Stimulated activated naive CD4-positive, alpha-beta T cell treated with Interleukin-2 at 50 U/mL for 16 hours (primary cell): ENCODE measurements around the gene NNMT.

ENCODE experiments used
- DNase-seq: peaks from one replicate; lab custom pipeline; 2025; lab: John Stamatoyannopoulos, UW

The NNMT gene

DNA sequence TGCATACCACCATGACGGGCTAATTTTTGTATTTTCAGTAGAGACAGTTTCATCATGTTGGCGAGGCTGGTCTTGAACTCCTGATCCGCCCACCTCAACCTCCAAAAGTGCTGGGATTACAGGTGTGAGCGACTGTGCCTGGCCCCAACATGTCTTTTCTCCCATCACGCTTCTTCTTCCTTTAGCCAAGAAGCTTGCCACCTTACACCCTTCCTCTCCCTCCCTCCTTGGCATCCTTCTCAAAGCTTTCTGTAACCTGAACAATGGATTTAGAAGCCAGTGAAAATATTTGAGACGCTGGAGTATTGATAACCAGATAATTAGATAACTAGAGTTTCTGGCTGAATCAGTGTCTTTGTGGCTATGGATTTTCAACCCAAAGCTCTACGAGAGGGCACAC lies 11.3 kb upstream of the NNMT start:
- DNase-seq, result no peak

DNA sequence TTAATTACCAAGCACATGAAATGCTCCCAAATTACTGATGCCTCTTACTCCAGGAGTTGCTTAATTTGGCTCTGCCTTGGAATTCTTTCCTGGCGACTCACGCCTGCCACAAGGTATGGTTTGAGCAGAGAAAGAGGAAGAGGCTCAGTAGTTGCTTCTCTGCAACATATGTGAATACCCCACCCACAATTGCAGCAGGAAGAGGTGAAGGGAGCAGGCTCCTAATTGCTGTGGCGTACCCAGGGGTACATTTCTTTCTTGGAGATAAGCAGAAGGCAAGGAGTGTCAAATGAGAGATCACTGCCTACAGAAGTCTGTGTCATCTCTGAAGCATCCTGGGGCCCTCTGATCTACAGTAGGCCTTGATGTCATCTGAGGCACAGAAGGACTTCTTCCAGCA lies 10.6 kb upstream of the NNMT start:
- no peak for DNase-seq

GRCh38 chr11:114286229-114286628 lies 10.0 kb upstream of the NNMT start:
- no peak for DNase-seq

DNA sequence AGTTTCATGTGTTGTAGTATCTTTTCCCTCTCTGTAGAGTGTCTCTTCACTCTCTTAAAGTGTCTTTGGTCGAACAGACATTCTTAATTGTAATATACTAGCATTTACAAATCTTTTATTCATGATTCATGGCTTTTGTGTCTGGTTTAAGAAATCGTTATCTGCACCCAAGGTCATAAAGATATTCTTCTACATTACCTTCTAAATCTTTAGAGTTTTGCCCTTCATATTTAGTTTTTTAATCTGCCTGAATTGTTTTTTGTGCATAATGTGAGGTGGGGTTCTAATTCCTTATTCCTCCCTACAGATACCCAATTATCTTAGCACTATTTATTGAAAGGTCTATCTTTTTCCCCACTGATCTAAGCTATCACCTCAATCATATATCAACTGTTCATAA lies 9.0 kb upstream of the NNMT start:
- no peak for DNase-seq

GRCh38 chr11:114288136-114288535 lies 8.1 kb upstream of the NNMT start:
- DNase-seq, result no peak

DNA sequence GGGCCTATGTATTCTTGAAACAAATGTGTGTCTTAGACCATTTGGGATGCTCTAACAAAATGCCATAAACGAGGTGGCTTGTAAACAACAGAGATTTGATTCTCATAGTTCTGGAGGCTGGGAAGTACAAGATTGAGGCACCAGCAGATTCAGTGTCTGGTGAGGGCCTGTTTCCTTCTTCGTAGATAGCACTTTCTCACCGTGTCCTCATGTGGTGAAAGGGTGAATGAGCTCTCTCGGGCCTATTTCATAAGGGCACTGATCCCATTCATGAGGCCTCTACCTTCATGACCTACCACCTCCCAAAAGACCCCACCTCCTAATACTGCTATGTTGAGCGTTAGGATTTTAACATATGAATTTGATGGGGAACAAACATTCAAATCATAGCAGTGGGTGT lies 6.4 kb upstream of the NNMT start:
- no peak for DNase-seq

GRCh38 chr11:114290503-114291235 lies 5.5 kb upstream of the NNMT start:
- no peak for DNase-seq

DNA sequence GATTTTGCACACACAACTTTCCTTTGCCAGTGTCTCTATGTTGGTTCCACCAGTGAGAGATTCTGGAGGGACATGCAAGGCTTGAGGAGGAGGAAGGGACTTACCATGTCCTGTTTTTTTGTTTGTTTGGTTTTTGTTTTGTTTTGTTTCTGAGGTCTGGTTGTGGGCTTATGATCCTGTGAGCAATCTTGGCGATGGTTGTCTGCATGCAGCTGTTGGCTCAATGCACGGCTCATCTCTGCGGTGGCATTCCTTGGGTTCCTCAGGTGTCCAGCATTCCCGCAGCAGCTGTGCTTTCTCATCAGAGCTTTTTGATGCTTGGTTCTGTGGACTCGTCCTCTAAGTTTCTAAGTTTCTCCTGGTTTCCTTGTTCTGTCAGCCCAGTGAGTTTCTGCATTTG lies 4.8 kb upstream of the NNMT start:
- no peak for DNase-seq

- DNase-seq, result no peak
Measured at GRCh38 chr11:114291842-114292680, 4.1 kb upstream of the NNMT start.

GRCh38 chr11:114293201-114293711 lies 2.9 kb upstream of the NNMT start:
- no peak for DNase-seq

DNA sequence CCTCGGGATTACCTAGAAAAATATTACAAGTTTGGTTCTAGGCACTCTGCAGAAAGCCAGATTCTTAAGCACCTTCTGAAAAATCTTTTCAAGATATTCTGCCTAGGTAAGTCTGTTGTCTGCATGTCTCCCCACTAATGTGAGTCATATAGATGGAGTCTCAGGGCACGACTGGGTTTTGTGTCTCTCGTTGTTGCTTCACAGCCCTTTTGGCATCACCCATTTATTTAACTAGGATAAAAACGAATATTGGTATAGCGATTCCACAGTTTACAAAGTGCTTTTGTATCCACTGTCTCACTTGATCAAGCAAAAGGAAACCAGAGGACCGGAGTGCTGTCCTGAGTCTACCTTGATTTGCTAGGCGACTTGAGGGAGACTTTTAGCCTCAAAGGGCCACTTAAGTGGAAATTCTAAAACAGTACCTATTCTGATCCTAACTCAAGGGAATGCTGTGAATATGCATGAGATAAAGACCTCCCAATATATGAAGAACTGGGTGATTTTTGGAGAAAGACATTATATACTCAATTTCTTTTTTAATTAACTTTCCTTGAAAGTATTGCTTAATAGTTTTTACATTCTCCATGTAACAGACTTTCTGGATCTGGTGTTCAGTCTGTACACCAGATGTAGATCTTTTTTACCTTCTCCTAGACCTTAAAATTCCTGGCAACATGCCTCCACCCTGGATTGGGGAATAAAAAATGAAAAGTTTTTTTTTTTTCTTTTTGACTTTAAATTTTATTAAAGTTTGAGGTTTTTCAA lies 590 bp downstream of the NNMT start:
- DNase-seq, result no peak

- no peak for DNase-seq
Measured at GRCh38 chr11:114297806-114298709, 1.9 kb downstream of the NNMT start.

GRCh38 chr11:114298710-114299109 lies 2.5 kb downstream of the NNMT start:
- no peak for DNase-seq

GRCh38 chr11:114301088-114301487 lies 4.9 kb downstream of the NNMT start:
- DNase-seq, result no peak

- DNase-seq, result no peak
Measured at GRCh38 chr11:114301927-114302326, 5.7 kb downstream of the NNMT start.

- no peak for DNase-seq
Measured at GRCh38 chr11:114302663-114303062, 6.5 kb downstream of the NNMT start.

DNA sequence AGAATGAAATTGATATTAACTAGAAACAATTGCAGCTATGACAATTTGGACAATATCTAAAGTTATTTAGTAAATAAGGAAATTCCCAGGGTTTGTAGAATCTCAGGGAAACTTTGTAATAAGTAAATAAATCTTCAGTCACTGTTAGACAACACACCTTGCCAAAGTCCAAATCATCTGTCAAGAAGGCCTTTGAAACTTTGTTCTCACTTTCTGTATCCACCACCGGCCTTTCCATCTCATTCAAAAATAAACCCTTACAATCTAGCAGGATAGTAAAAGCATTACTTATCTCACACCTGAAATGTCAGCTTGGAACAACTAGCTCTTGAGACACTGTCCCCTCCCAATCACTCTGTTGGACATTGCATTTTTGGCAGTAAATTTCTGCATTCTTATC lies 7.9 kb downstream of the NNMT start:
- DNase-seq, result no peak

- no peak for DNase-seq
Measured at GRCh38 chr11:114304969-114305368, 8.8 kb downstream of the NNMT start.

- DNase-seq, result no peak
Measured at GRCh38 chr11:114307524-114308203, 11.5 kb downstream of the NNMT start.

GRCh38 chr11:114308689-114309089 lies 12.5 kb downstream of the NNMT start:
- DNase-seq, result no peak

- DNase-seq, result no peak
Measured at GRCh38 chr11:114309517-114309916, 13.3 kb downstream of the NNMT start.
